C4-2B (cell line): ENCODE results near the gene NPEPL1.

Experiments used
- ZFX ChIP-seq: fragments of 450-650 bp; IDR thresholded peaks from 2 replicates; pipeline ENCODE4 v1.6.1; 2017
- TF ChIP-seq, protein P1 (sequence below): fragments of 450-650 bp; conservative IDR thresholded peaks from 2 replicates; pipeline ENCODE4 v1.5.1; 2017; ENCODE audit warnings: mild to moderate bottlenecking

DNA sequence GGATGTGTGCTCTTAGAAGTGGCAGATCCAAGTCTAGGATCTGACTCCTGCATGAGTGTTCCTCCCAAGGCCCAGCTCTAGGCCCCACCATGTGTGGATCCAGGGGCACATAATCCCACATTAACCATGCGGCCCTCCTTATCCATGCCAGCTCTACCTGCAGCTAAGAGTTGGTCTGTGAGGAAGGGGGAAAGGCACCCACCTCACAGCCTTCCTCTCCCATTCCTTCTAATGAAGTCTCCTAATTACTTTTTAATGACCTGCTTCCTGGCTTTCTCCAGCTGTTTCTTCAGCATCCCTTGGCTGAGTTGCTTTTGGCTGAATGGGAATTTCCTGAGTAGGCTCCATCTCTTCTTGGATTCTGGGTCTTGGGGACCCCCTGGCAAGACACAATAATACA lies 52.2 kb downstream of the NPEPL1 start:
- TF ChIP-seq, protein P1, sequence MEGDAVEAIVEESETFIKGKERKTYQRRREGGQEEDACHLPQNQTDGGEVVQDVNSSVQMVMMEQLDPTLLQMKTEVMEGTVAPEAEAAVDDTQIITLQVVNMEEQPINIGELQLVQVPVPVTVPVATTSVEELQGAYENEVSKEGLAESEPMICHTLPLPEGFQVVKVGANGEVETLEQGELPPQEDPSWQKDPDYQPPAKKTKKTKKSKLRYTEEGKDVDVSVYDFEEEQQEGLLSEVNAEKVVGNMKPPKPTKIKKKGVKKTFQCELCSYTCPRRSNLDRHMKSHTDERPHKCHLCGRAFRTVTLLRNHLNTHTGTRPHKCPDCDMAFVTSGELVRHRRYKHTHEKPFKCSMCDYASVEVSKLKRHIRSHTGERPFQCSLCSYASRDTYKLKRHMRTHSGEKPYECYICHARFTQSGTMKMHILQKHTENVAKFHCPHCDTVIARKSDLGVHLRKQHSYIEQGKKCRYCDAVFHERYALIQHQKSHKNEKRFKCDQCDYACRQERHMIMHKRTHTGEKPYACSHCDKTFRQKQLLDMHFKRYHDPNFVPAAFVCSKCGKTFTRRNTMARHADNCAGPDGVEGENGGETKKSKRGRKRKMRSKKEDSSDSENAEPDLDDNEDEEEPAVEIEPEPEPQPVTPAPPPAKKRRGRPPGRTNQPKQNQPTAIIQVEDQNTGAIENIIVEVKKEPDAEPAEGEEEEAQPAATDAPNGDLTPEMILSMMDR: no peak
- no peak for TF ChIP-seq ZFX
